NCI-H2171 (cell line): Measurements from ENCODE around the gene TAP2.
A peak's percentile ranks its signal among the peaks of the same experiment; 100 is the strongest.

Source experiments
- DNase-seq: peaks from one replicate; lab custom pipeline; 2025; lab: John Stamatoyannopoulos, UW

TAP2 gene

DNA sequence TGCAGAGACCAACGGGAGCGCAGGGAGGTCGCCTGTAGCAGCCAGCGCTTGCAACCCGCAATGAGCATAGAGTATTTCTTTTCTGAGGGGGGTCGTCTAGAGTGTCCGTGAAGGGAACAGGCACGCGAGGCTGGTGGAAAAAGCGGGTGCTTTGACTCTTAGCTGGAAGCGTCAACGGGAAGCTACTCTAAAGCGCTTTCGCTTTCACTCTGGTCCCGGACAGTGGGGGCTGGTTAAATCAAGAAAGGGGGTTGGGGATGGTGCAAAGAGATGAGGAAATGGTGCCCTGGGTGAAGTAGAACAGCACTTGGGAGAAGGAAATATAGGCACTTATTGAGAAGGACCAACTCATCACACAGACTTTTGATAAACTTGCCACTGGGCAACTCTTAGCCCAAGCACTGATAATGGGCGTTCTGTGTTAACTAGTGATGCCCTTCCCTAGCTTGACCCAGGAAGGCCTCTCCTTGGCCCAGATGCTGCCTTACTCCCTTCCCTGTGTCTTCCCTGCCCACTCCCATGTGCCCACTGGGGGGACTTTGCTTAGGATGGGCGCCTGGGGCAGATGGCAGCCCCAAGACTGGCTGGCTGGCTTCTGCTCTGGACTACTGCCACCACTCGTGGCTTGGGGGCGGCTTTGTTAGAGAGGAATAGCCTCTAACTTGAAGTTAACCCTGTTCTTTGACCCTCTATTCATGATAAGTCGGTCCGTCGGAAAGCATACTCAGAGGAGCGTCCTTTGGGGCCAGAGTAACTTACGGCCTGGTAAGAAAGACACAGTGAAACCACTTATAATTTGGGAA is 16.0 kb upstream of the TAP2 start:
- DNase-seq: no peak

DNA sequence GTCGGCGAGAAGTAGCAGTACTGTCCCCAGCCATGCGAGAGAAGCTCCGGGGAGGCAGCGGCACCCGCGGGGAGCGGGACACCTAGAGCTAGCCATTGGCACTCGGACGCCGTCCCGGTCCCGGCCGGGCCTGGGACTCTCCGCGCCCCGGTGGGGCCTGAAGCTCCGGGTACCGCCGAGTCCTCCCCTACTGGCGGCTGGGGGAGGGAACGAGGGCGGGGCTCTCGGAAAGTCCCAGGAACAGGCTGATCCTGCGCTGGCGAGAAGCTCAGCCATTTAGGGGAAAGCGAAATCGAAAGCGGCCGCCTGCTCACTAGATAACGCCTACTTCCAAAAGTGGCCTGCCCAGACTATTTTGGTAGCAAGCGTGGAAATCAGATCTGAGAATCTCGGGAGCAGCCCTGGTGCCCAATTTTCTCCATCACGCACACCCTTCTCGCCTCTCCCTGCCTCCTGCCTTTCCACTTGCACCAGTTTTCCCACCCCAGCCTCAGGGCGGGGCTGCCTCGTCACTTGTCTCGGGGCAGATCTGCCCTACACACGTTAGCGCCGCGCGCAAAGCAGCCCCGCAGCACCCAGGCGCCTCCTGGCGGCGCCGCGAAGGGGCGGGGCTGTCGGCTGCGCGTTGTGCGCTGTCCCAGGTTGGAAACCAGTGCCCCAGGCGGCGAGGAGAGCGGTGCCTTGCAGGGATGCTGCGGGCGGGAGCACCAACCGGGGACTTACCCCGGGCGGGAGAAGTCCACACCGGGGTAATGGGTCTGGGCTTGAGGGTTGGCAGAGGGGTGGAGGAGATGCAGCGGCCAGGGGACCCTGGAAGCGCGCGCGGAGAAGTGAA is 15.2 kb upstream of the TAP2 start, which contains the start of the genes PSMB9 and TAP1:
TSS of gene PSMB9 (plus strand) at position 652 of the 835 bp plus-strand sequence. CDS start at position 690, 38 bp downstream.
TSS of gene TAP1 (minus strand) at position 164 of the 835 bp plus-strand sequence. CDS start at position 96, 68 bp downstream.
- DNase-seq: peak; percentile 75

DNA sequence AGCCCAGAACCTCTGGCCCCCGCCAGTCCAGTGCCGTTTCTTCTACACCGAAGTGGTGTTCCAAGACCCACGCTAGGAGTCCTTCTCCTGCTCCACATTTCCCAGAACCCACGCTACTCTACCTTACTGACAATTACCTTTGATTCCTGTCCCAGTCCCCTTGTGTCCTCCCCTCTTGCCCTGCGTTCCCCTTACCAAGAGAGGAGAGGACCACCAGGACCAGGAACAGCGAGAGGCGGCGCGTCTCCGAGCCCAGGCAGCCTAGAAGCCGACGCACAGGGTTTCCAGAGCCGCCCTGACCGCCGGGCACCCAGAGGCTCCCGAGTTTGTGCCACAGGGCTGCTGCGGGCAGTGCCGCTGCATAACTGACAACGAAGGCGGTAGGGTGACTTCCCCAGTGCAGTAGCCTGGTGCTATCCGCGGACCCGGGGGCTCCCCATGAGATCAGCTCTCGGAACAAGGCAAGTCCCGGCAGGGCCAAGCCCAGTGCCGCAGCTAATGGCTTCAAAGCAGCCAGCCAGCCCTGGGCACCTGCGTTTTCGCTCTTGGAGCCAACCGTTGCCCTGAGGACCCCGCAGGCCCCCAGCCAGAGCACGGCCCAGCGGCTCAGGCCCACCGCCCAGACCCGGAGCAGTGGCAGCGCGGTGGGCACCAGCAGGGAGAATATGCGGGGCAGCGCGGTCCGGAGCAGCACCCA is 14.5 kb upstream of the TAP2 start:
- DNase-seq: no peak

DNA sequence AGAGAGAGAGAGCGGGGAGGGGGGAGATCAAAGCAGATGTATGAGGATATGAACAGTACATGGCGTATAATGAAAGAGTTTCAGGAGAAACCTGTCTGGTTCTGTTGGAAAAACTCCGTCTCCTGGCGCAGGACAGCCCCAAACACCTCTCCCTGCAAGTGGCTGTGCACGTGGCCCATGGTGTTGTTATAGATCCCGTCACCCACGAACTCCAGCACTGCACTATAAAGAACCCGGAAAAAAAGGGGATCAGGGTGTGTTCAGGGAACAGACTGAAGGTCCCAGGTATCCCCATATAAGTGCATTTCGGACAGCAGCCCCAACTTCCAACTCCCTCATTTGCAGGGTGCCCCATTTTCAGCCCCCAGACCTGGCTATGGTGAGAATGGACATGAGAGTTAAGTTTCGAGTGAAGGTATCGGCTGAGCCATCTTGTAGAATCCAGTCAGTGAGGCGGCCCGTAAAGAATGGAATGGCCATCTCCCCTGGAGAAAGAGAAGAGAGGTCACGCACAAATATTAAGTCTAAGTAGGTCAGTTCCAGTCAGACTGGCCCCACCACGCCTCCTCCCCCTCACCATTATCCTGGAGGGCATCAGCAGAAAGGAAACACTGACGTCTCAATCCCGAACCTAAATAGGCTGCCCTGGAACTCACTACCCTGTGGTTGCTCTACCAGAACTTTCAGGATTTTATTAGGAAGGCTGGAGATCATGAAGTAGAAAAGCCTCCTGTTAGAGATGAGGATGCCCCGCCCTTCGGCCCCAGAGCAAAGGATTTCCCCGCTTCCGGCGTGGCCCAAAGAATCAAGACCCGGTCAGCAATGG is 13.7 kb upstream of the TAP2 start:
- no peak for DNase-seq

DNA sequence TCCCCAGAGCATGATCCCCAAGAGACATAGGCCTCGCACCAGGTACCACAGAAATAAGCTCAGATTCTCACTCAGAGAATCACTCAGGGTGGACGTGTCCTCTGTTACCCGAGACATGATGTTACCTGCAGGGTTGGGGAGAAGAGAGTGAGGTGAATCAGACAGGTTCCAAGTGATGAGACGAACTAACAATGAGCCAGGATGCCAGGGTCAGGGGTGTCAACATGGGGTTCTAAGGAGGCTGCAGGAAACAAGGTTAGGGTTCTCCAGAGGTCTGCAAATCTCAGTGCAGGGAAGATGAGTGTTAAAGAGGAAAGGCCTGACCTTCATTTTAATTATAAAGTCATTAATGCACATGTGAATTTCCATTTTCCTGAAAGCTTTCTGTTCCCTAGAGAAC is 12.5 kb upstream of the TAP2 start:
- DNase-seq: no peak

GRCh38 chr6:32849126-32849525 is 10.6 kb upstream of the TAP2 start:
- DNase-seq: no peak

- DNase-seq: no peak
Observed at GRCh38 chr6:32847795-32848194, 9.3 kb upstream of the TAP2 start.

- no peak for DNase-seq
Observed at GRCh38 chr6:32847004-32847403, 8.5 kb upstream of the TAP2 start.

GRCh38 chr6:32845384-32845884 is 6.9 kb upstream of the TAP2 start:
- DNase-seq: no peak

GRCh38 chr6:32844839-32845383 is 6.4 kb upstream of the TAP2 start:
- no peak for DNase-seq

GRCh38 chr6:32843979-32844838 is 5.7 kb upstream of the TAP2 start, which contains the start of gene PSMB8:
Gene PSMB8 (minus strand): TSS chr6:32844047. CDS start chr6:32843996, 51 bp downstream.
- DNase-seq: peak; percentile 93

DNA sequence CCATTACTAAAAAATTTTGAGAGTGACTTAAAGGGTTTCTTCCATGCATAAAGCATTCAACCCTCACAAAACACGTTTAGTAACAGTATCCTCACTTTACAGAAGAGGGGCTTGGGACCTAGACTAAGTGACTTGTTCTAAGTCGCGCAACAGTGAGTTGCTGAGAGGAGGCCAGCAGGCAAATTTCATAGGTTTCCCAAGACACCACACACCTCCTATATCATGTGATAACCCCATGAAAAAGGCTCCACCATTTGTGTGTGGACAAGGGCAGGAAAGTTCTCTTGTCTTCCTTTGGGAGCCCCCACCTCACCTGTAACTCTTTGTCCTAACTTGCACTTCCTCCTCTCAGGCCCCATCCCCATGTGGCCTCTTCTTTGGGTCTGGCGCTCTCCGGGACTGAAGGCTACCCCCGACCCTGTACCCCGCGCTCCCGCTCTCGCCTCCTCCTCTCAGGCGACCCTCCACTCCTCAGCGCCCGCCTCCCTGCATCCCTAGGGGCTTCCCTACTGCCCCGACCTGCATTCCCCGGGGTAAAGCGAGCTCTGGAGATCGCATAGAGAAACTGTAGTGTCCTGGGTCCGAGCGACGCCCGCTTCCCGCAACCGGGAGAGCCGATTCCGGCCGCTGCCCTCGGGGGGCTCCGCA is 4.9 kb upstream of the TAP2 start:
- DNase-seq: no peak

DNA sequence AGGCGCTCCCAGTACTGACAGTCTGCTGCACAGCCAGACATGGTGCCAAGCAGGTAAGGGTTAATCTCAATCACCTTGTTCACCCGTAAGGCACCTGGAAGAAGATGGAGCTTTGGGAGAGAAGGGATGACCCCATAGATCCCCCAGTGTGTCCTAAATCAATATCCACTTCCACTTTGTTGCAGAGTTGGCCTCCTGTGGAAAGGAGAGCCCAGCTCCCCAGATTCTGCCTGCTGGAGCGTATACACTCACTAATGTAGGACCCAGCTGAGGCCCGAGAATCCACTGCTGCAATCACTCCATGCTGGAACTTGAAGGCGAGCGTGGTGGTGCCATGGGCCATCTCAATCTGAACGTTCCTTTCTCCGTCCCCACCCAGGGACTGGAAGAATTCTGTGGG is 4.2 kb upstream of the TAP2 start:
- no peak for DNase-seq

GRCh38 chr6:32842021-32842650 is 3.6 kb upstream of the TAP2 start:
- no peak for DNase-seq

DNA sequence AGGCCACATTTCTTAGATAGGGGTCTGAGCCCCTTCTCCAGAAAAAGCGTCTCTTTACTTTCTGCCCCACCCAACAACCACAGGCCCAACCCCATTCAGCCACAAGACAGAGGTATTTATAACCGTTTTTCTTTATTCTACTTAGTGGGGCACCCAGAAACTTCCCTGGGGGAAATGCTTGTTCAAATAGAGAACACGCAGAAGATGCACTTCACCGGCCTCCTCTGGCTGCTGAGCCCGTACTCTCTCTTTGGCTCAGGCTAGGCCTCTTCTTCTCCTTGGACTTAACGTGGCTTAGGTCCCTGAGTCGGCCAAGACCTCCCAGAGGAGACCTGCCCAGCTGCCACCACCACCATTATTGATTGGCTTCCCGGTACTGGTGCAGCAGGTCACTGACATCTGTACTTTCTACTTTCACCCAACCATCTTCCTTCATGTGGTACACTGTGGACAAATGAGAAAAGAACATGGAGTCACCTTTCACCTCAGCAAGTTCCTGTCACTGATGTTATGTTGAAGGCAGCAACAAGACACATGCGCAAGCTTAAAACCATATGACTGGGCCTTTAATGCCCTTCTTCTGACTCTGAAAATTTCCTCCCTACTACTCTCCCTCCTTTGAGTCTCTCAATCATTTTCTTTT is 2.2 kb upstream of the TAP2 start:
- no peak for DNase-seq

- DNase-seq: no peak
Observed at GRCh38 chr6:32839356-32839755, 817 bp upstream of the TAP2 start.

DNA sequence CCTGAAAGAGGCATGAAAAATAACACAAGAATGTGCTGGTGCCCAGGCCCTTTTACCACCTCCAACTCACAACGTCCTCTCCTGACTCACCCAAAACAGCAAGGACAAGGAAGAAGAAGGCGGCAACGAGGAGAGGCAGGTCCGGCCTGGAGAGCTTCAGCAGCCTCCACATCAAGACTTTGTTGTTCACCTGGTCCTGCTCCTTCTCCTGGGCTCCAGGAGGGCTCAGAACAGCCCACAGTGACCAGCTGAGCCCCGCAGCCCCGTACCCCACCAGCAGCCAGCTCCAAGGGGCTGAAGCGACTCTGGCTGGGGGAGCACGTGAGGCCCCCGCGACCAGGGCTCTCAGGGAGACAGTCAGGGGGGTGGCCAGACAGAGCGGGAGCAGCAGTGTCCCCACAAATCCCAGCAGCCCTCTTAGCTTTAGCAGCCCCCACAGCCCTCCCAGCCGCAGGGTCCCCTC is 857 bp downstream of the TAP2 start:
- DNase-seq: no peak

GRCh38 chr6:32836873-32837272 is 1.7 kb downstream of the TAP2 start:
- no peak for DNase-seq
